H1 (cell line): Measurements from ENCODE around the gene PHLPP2. TPM values are rescaled to one million over a fixed set of nuclear protein-coding genes. Genes with fewer than 3 reads are reported as not detected.

Source experiments
- CTCF ChIA-PET: fragments of 300-600 bp; sonication (Branson Sonifier 250); formaldehyde crosslinking; loops from one replicate; lab custom pipeline; 2021; ENCODE audit not compliant: partially characterized antibody; lab: Charles Lee
- POLR2A ChIA-PET: fragments of 300-600 bp; sonication (Branson Sonifier 250); formaldehyde crosslinking; loops from one replicate; lab custom pipeline; 2021; ENCODE audit warnings: inconsistent platforms; ENCODE audit not compliant: partially characterized antibody; lab: Charles Lee
- DNase-seq, 2 experiments: peaks; one replicate each; pipeline versions ENCODE4 v3.0.0 to v3.0.0-alpha.2; 2010 to 2022; ENCODE audit warnings: low spot score in 2 of 2, low read depth in 1 of 2, mixed read lengths in 1 of 2
- FAIRE-seq: peaks from 2 replicates; lab custom pipeline; 2011; peaks lifted over from hg19 to GRCh38; lab: Jason Lieb, UNC
- H2AFZ ChIP-seq: 2 replicates; pipeline ENCODE4 v1.8.1; 2012; ENCODE audit warnings: low read length, inconsistent platforms
- H2AK5ac ChIP-seq: 2 replicates; pipeline ENCODE4 v1.6.1; 2013; ENCODE audit warnings: low read depth, low read length
- H2BK120ac ChIP-seq: replicated peaks from 2 replicates; pipeline ENCODE3; 2013; ENCODE audit warnings: low read depth, low read length, inconsistent platforms
- H2BK12ac ChIP-seq: 2 replicates; pipeline ENCODE4 v1.6.1; 2013; ENCODE audit warnings: low read depth, low read length
- H2BK15ac ChIP-seq: 2 replicates; pipeline ENCODE4 v1.6.1; 2013; ENCODE audit warnings: low read length
- H2BK20ac ChIP-seq: 2 replicates; pipeline ENCODE4 v1.6.1; 2013; ENCODE audit warnings: low read length
- H2BK5ac ChIP-seq: 2 replicates; pipeline ENCODE4 v1.6.1; 2013; ENCODE audit warnings: low read depth, low read length
- H3K14ac ChIP-seq: 2 replicates; pipeline ENCODE4 v1.6.1; 2013; ENCODE audit warnings: inconsistent platforms; ENCODE audit not compliant: insufficient read length
- H3K18ac ChIP-seq: 2 replicates; pipeline ENCODE4 v1.6.1; 2013; ENCODE audit warnings: low read length; ENCODE audit errors: extremely low read depth
- H3K23ac ChIP-seq: 2 replicates; pipeline ENCODE4 v1.6.1; 2013; ENCODE audit warnings: inconsistent platforms; ENCODE audit not compliant: insufficient read length
- H3K23me2 ChIP-seq: 2 replicates; pipeline ENCODE4 v1.6.1; 2013; ENCODE audit warnings: low read depth, low read length
- H3K27ac ChIP-seq: 2 replicates; pipeline ENCODE4 v1.6.1; 2011; ENCODE audit warnings: low read depth, low read length, inconsistent platforms
- H3K27me3 ChIP-seq, 4 experiments: replicated peaks in 1 of 4; 1 replicate in 1 of 4; 2 replicates in 3 of 4; pipeline versions ENCODE4 v1.6.1 to v1.8.1; 2011 to 2013; ENCODE audit warnings: low read length in 3 of 4, mild to moderate bottlenecking in 3 of 4, inconsistent platforms in 2 of 4, mixed read lengths in 2 of 4, moderate library complexity in 1 of 4; ENCODE audit not compliant: control insufficient read depth in 3 of 4, insufficient read depth in 3 of 4; ENCODE audit errors: extremely low read depth in 1 of 4
- H3K36me3 ChIP-seq, 4 experiments: 2 replicates each; pipeline versions ENCODE4 v1.6.1 to v1.8.1; 2011 to 2013; ENCODE audit warnings: mild to moderate bottlenecking in 4 of 4, low read length in 3 of 4, moderate library complexity in 2 of 4, control low read depth in 1 of 4, inconsistent platforms in 1 of 4; ENCODE audit not compliant: insufficient read depth in 4 of 4, control insufficient read depth in 2 of 4
- H3K4ac ChIP-seq: replicated peaks from 2 replicates; pipeline ENCODE3; 2013; ENCODE audit warnings: low read length, low read depth, mixed read lengths, inconsistent platforms; ENCODE audit not compliant: insufficient read length
- H3K4me1 ChIP-seq, 4 experiments: replicated peaks in 1 of 4; 1 replicate in 1 of 4; 2 replicates in 3 of 4; pipeline versions ENCODE4 v1.6.1 to v1.8.1; 2011 to 2013; ENCODE audit warnings: low read length in 3 of 4, inconsistent platforms in 2 of 4, mixed read lengths in 1 of 4; ENCODE audit not compliant: insufficient read depth in 4 of 4, control insufficient read depth in 3 of 4
- H3K4me2 ChIP-seq, 2 experiments: 2 replicates each; pipeline versions ENCODE4 v1.6.1 to v1.8.1; 2011 to 2013; ENCODE audit warnings: low read depth in 2 of 2, low read length in 2 of 2, control low read depth in 1 of 2, inconsistent platforms in 1 of 2, mild to moderate bottlenecking in 1 of 2; ENCODE audit not compliant: insufficient read depth in 1 of 2
- H3K4me3 ChIP-seq, 4 experiments: fragments of 200-600, 300-600 bp in 1 of 4; sonication (generic), shearing (Covaris generic), sonication (Bioruptor Twin) in 1 of 4; 2 replicates each; pipeline versions ENCODE4 v1.5.1 to v1.8.1; 2011 to 2016; ENCODE audit warnings: low read length in 4 of 4, low read depth in 3 of 4, control low read depth in 2 of 4, inconsistent platforms in 2 of 4, mild to moderate bottlenecking in 2 of 4, mixed read lengths in 1 of 4, moderate library complexity in 1 of 4; ENCODE audit not compliant: insufficient read depth in 2 of 4; ENCODE audit errors: extremely low read depth in 1 of 4
- H3K56ac ChIP-seq: replicated peaks from 2 replicates; pipeline ENCODE3; 2013; ENCODE audit warnings: low read depth, mild to moderate bottlenecking, mixed read lengths, low read length, inconsistent platforms; ENCODE audit not compliant: insufficient read length
- H3K79me1 ChIP-seq: 2 replicates; pipeline ENCODE4 v1.6.1; 2013; ENCODE audit warnings: low read depth, low read length, control low read depth
- H3K79me2 ChIP-seq, 2 experiments: 2 replicates each; pipeline versions ENCODE4 v1.6.1 to v1.8.1; 2012 to 2013; ENCODE audit warnings: low read length in 2 of 2, mild to moderate bottlenecking in 2 of 2, inconsistent platforms in 1 of 2; ENCODE audit not compliant: insufficient read depth in 2 of 2, control insufficient read depth in 1 of 2
- H3K9ac ChIP-seq, 4 experiments: replicated peaks in 1 of 4; 1 replicate in 1 of 4; 2 replicates in 3 of 4; pipeline versions ENCODE4 v1.6.1 to v1.8.1; 2011 to 2013; ENCODE audit warnings: low read depth in 3 of 4, low read length in 3 of 4, control low read depth in 2 of 4, mild to moderate bottlenecking in 2 of 4, moderate library complexity in 2 of 4, inconsistent platforms in 1 of 4; ENCODE audit errors: extremely low read depth in 1 of 4
- H3K9me3 ChIP-seq, 2 experiments: 2 replicates each; pipeline versions ENCODE4 v1.6.1 to v1.8.1; 2012 to 2013; ENCODE audit warnings: mild to moderate bottlenecking in 2 of 2, moderate library complexity in 2 of 2, control low read depth in 1 of 2, inconsistent platforms in 1 of 2, low read depth in 1 of 2, low read length in 1 of 2, mixed read lengths in 1 of 2; ENCODE audit not compliant: insufficient read depth in 2 of 2
- H4K20me1 ChIP-seq, 2 experiments: replicated peaks in 1 of 2; 2 replicates each; pipeline versions ENCODE3 to v1.8.1; 2011 to 2013; ENCODE audit warnings: inconsistent platforms in 2 of 2, low read length in 2 of 2, mild to moderate bottlenecking in 1 of 2; ENCODE audit not compliant: insufficient read depth in 2 of 2, control insufficient read depth in 1 of 2
- H4K5ac ChIP-seq: 2 replicates; pipeline ENCODE4 v1.6.1; 2013; ENCODE audit warnings: low read length, low read depth, mixed read lengths, inconsistent platforms; ENCODE audit not compliant: insufficient read length
- H4K8ac ChIP-seq: 2 replicates; pipeline ENCODE4 v1.8.0; 2013; ENCODE audit warnings: mild to moderate bottlenecking, moderate library complexity, low read length, inconsistent platforms; ENCODE audit not compliant: insufficient read depth; ENCODE audit errors: extremely low read depth
- H4K91ac ChIP-seq: replicated peaks from 2 replicates; pipeline ENCODE3; 2013; ENCODE audit warnings: low read length, mixed read lengths, inconsistent platforms; ENCODE audit not compliant: insufficient read length
- CBX8 ChIP-seq: fragments of 300-800, 300-1000 bp; sonication (generic); IDR thresholded peaks from 2 replicates; pipeline ENCODE4 v1.7.1; 2016; ENCODE audit warnings: low read depth, low read length, borderline replicate concordance
- CHD1 ChIP-seq: IDR thresholded peaks from 2 replicates; pipeline ENCODE4 v1.6.1; 2012; ENCODE audit warnings: low read depth, low read length, improper control_type of control experiment
- CREB1 ChIP-seq: IDR thresholded peaks from 2 replicates; pipeline ENCODE4 v1.6.1; 2012; ENCODE audit warnings: inconsistent platforms
- EGR1 ChIP-seq: IDR thresholded peaks from 2 replicates; pipeline ENCODE4 v1.6.1; 2011; ENCODE audit warnings: low read depth, low read length, borderline replicate concordance
- GABPA ChIP-seq: IDR thresholded peaks from 2 replicates; pipeline ENCODE4 v1.6.1; 2011; ENCODE audit warnings: mild to moderate bottlenecking, low read length, moderate library complexity, borderline replicate concordance; ENCODE audit not compliant: insufficient read depth
- GTF2F1 ChIP-seq: IDR thresholded peaks from 2 replicates; pipeline ENCODE4 v1.6.1; 2012; ENCODE audit warnings: low read depth, low read length, improper control_type of control experiment, borderline replicate concordance
- KDM1A ChIP-seq: fragments of 200-600, 300-600 bp; sonication (generic); IDR thresholded peaks from 2 replicates; pipeline ENCODE4 v1.7.1; 2016; ENCODE audit warnings: mild to moderate bottlenecking, low read length, borderline replicate concordance
- NANOG ChIP-seq: IDR thresholded peaks from 2 replicates; pipeline ENCODE4 v1.6.1; 2011; ENCODE audit warnings: low read length, low read depth, mild to moderate bottlenecking, inconsistent platforms; ENCODE audit not compliant: insufficient read depth, poor library complexity, severe bottlenecking
- NRF1 ChIP-seq: IDR thresholded peaks from 2 replicates; pipeline ENCODE4 v1.6.1; 2011; ENCODE audit warnings: mild to moderate bottlenecking, low read depth, low read length, improper control_type of control experiment
- POLR2AphosphoS5 ChIP-seq: IDR thresholded peaks from 2 replicates; pipeline ENCODE4 v1.6.1; 2011; ENCODE audit warnings: low read depth, low read length
- RAD21 ChIP-seq, 2 experiments: IDR thresholded peaks in 1 of 2; conservative IDR thresholded peaks in 1 of 2; 2 replicates each; pipeline ENCODE4 v1.6.1; 2011; ENCODE audit warnings: low read depth in 2 of 2, low read length in 2 of 2, improper control_type of control experiment in 1 of 2, inconsistent platforms in 1 of 2, mild to moderate bottlenecking in 1 of 2, moderate library complexity in 1 of 2
- SAP30 ChIP-seq: fragments of 300-600 bp; sonication (generic); IDR thresholded peaks from 2 replicates; pipeline ENCODE4 v1.7.1; 2012; ENCODE audit warnings: low read length, moderate library complexity, mild to moderate bottlenecking, inconsistent platforms; ENCODE audit not compliant: insufficient read depth, insufficient replicate concordance
- SP1 ChIP-seq: IDR thresholded peaks from 2 replicates; pipeline ENCODE4 v1.6.1; 2011; ENCODE audit warnings: low read depth, low read length
- TAF1 ChIP-seq: IDR thresholded peaks from 2 replicates; pipeline ENCODE4 v1.6.1; 2011; ENCODE audit warnings: mild to moderate bottlenecking, low read depth, low read length
- TEAD4 ChIP-seq: IDR thresholded peaks from 2 replicates; pipeline ENCODE4 v1.6.1; 2012; ENCODE audit warnings: low read depth, low read length, inconsistent platforms, mixed read lengths
- WGBS, 2 experiments: shearing (Covaris generic) in 1 of 2; methylation state at CpG; one replicate each; pipeline versions ENCODE4 v1.1.6 to v1.1.7; 2013 to 2015; ENCODE audit warnings: low lambda C conversion rate in 2 of 2, mixed read lengths in 2 of 2, inconsistent platforms in 1 of 2, low coverage in 1 of 2, missing lambda C conversion rate in 1 of 2; ENCODE audit not compliant: insufficient replicate concordance in 2 of 2, insufficient coverage in 1 of 2, insufficient read length in 1 of 2; ENCODE audit errors: extremely low coverage in 1 of 2, missing lambda C conversion rate in 1 of 2; 5-methylcytosine and 5-hydroxymethylcytosine counted together
- polyA plus RNA-seq, 7 experiments: library from polyadenylated mRNA; depleted of rRNA in 3 of 7; stranded (reverse) in 5 of 7; unstranded in 2 of 7; fragments of >200 nt in 5 of 7; fragments of 200-250 nt in 2 of 7; gene quantifications; 1 replicate in 5 of 7; 2 replicates in 1 of 7; 4 replicates in 1 of 7; pipeline versions ENCODE4 v1.2.1 to v1.2.3, GENCODE V29; 2011 to 2013; ENCODE audit warnings: missing spikeins in 2 of 7, mixed read lengths in 2 of 7
- total RNA-seq: library from RNA; stranded (reverse); fragmentation: NEBNext Ultra II Directional; extraction: Animal tissue kit (Norgen Biotek cat#: 25700); gene quantifications from 2 replicates; pipeline ENCODE4 v1.2.1, GENCODE V29; 2021

PHLPP2 gene
- total and polyA plus RNA-seq, 2 of the 8 experiments (the other 6 are each of a cell fraction or from before 2014, with no cell fraction given): 7.3 to 12.9 TPM

DNA sequence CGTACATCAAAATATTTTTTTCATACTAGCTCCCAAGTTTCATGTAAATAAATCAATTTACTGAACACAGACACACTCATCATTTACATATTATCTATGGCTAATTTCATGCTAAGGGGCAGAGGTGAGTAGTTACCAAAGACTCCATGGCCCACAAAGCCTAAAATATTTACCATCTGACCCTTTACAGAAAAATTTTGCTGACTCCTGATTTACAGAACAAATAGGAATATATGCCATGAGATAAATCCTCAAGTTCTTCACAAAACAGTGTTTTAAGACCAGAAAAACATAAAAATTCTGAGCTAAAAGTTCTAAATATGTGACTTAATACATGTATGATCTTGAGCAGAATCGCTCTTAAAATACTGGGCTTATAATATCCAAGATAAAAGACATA is 36.6 kb upstream of the PHLPP2 start:
- Histone ChIP-seq H3K56ac (no peak overlapping the region), H2AK5ac (no peak overlapping the region), H3K9ac (no peak overlapping the region), H3K18ac (no peak overlapping the region), H3K4me3 (no peak overlapping the region), H3K36me3 (peaks cover 6 to 38% (median 22%) of the 10 kb centered on the region in 4 experiments; a peak in 7 of 8 replicates), H3K4ac (no peak overlapping the region), H3K79me1 (no peaks in the 10 kb centered on the region), H3K14ac (no peak overlapping the region), H3K27me3 (no peaks in the 10 kb centered on the region), H3K4me2 (no peak overlapping the region), H4K20me1 (no peaks in the 10 kb centered on the region), H2BK120ac (no peak overlapping the region), H3K27ac (no peak overlapping the region), H3K9me3 (no peaks in the 10 kb centered on the region), H2BK5ac (no peak overlapping the region), H3K23me2 (no peaks in the 10 kb centered on the region), H3K23ac (no peak overlapping the region), H2BK15ac (no peak overlapping the region), H2BK12ac (no peak overlapping the region), H3K79me2 (no peaks in the 10 kb centered on the region), H2AFZ (no peak overlapping the region), H2BK20ac (no peak overlapping the region), H4K91ac (no peak overlapping the region), H3K4me1 (no peaks in the 10 kb centered on the region), H4K8ac (no peak overlapping the region), H4K5ac (no peak overlapping the region)
- CTCF ChIA-PET: no interaction called here
- WGBS, 2 experiments: 98% methylated on average over 2 of the region's 2 CpGs; no CpG with 5 or more reads in 1 of the 2 experiments
- POLR2A ChIA-PET: no interaction called here
- DNase-seq (no peak), FAIRE-seq (no peak)
- TF ChIP-seq SP1 (no peak), CBX8 (no peak), KDM1A (no peak), NANOG (no peak), CHD1 (no peak), SAP30 (no peak), POLR2AphosphoS5 (no peak), TEAD4 (no peak), EGR1 (no peak), NRF1 (no peak), CREB1 (no peak), GTF2F1 (no peak), TAF1 (no peak), GABPA (no peak), RAD21 (IDR thresholded peaks at IDR 0.05 in 1 of 2, conservative IDR thresholded peaks at IDR 0.05 in 1 of 2; ENCODE audit: low read depth in 2 of 2, low read length in 2 of 2) (no peak)
